DMS53 treated with DMSO at 0.1 percent for 48 hours (cell line): ENCODE measurements around the gene SFPQ.
"Not testable (repeated sequence)": the region's sequence is repeated elsewhere in the genome, so short reads cannot be mapped to it uniquely, and the experiment has no call there.

Experiments
- DNase-seq: peaks from one replicate; lab custom pipeline; 2025; ENCODE audit not compliant: unreplicated experiment; lab: John Stamatoyannopoulos, UW

Gene SFPQ

DNA sequence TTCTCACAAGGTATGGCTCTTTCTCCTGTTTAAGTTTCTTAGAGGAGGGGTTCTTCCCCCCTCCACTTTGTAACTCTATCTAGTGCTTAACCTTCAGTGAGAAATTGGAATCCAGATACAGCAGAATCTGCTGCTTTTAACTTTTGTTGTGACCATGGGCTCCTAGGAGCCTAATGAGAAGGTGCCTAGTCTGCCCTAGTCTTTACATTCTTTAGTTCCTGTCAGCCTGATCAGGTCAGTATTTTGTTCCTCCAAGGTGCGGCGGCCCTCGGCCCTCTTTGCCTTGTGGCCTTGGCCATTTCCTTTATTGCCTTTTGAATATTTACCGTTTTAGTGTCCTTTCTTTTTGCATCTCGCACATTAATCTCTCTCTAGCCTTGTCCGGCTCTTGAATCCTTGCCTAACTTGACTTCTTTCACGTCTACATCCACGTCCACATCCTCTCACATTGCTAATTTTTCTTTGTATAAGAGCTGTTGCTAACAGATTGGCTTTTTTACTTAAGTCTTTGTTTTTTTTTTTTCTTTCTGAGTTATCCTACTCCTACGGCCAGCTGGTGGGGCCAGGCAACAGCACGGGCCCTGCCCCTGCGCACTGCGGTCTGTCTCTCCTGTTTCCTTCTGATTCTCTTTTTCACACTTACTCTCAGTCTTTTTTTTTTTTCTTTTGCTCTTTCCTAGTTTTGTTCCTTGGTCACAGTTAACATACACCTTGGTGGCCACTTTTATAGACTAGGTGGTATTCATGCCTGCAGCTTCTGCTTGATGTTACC, 49.0 kb downstream of the SFPQ start:
- no peak for DNase-seq

DNA sequence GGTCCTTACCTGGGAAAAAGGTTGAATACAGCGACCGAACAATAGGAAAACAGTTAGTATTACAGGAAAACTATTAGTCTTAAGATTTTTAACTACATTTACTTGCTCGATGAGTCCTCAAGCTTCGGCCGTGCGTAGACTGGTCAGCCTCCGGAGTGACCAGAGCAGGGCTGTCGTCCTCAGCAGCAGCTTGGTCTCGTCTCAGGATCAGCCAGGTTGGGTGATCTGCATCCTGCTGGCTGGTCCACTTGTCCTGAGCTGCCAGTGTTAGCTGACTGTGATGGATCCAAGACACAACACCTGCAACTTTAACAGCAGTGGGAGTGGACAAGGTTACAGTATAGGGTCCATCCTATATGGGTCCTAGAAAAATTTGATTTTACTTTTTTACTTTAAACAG, 50.2 kb downstream of the SFPQ start:
- DNase-seq: not testable (repeated sequence)

DNA sequence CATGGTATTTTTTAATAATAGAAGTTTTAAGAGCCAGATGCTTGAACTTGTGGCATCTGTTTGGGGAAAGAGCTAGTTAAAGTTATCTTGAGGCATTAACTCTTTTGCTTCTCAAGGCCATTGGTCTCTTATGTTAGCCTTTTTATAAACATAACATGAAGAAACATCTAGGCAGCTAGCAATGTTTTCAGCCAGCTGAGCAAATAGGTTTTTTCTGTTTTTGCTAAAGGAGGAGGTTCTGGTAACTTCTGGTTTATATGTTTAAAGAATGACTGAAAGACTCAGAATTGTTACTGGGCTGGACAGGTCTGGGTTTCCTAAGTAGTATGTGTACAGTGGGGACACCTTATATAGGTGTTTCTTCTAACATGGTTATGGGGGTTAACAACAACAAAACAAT, 50.7 kb downstream of the SFPQ start:
- DNase-seq: not testable (repeated sequence)

- DNase-seq: not testable (repeated sequence)
These were observed 55.4 kb downstream of the SFPQ start for GRCh38 chr1:35137590-35137989.

DNA sequence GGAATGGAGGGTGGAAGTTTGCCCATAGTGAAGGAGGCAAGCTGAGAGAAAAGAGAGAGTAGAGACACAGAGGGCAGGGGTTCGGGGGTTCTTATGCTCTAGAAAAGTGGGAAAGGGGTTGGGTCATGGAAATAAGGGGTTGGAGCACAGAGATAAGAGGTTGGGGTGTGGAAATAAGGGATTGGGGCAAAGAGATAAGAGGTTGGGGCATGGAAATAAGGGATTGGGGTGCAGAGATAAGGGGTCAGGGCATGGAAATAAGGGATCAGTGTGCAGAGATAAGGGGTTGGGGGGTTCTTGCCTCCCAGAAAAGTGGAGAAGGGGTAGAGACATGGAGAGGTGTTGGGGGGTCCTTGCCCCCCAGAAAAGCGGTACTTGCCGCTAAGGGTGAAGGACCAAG, 56.2 kb downstream of the SFPQ start:
- no peak for DNase-seq
